Peyer's patch (tissue), 4 donors: ENCODE results near the gene TRAFD1.

Experiments
- CTCF ChIP-seq, 6 experiments: fragments of 450-650 bp in 4 of 6; fragments of 200-600 bp in 2 of 6; sonication (generic) in 1 of 6; IDR thresholded peaks; one replicate each; pipeline ENCODE4 v1.5.1; 2017 to 2019; ENCODE audit warnings: antibody characterized with exemption in 6 of 6, mild to moderate bottlenecking in 3 of 6, moderate library complexity in 1 of 6
- POLR2A ChIP-seq, 2 donors: fragments of 450-650 bp; IDR thresholded peaks; one replicate each; pipeline ENCODE4 v1.5.1; 2017; ENCODE audit warnings: antibody characterized with exemption in 2 of 2, mild to moderate bottlenecking in 2 of 2, moderate library complexity in 2 of 2

GRCh38 chr12:112159146-112159541, 33.8 kb downstream of the TRAFD1 start:
- no peak for TF ChIP-seq CTCF (IDR thresholded peaks at IDR 0.05)
- no peak for TF ChIP-seq POLR2A (IDR thresholded peaks at IDR 0.05)
